ENCODE results near the gene VSTM4. TPM values are rescaled to one million over a fixed set of nuclear protein-coding genes. Genes with fewer than 3 reads are reported as not detected.

The VSTM4 gene
- total and polyA plus RNA-seq, 9 of the 15 experiments (the other 6 are each of a cell fraction or from before 2014, with no cell fraction given), result 1.0 to 7.9 (median 3.0) TPM

DNA sequence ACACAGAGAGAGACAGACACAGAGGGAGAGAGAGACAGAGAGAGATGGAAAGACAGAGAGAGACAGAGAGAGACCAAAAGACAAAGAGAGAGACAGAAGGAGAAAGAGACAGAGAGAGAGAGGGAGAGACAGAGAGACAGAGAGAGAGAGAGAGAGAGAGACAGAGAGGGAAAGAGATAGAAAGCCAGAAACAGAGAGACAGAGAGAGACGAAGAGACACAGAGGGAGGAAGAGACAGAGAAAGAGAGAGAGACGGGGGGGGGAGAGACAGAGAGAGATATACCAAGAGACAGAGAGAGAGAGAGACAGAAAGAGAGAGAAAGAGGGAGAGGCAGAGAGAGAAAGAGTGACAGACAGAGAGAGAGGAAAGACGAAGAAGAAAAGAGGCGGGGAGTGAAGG is 10.2 kb downstream of the VSTM4 start (continued):
- no peak for TF ChIP-seq ZNF133 (CRISPR knock-in tag; IDR thresholded peaks at IDR 0.05)
- TF ChIP-seq, protein P1, sequence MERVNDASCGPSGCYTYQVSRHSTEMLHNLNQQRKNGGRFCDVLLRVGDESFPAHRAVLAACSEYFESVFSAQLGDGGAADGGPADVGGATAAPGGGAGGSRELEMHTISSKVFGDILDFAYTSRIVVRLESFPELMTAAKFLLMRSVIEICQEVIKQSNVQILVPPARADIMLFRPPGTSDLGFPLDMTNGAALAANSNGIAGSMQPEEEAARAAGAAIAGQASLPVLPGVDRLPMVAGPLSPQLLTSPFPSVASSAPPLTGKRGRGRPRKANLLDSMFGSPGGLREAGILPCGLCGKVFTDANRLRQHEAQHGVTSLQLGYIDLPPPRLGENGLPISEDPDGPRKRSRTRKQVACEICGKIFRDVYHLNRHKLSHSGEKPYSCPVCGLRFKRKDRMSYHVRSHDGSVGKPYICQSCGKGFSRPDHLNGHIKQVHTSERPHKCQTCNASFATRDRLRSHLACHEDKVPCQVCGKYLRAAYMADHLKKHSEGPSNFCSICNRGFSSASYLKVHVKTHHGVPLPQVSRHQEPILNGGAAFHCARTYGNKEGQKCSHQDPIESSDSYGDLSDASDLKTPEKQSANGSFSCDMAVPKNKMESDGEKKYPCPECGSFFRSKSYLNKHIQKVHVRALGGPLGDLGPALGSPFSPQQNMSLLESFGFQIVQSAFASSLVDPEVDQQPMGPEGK (CRISPR knock-in tag; IDR thresholded peaks at IDR 0.05; ENCODE audit: borderline replicate concordance), result no peak
- TF ChIP-seq ZNF699 (CRISPR knock-in tag; IDR thresholded peaks at IDR 0.05; ENCODE audit: insufficient replicate concordance), result no peak
- TF ChIP-seq GATAD2A (IDR thresholded peaks at IDR 0.05), result peak; percentile 28; the same call in 1 of the 2 replicates
- TF ChIP-seq, protein P2, sequence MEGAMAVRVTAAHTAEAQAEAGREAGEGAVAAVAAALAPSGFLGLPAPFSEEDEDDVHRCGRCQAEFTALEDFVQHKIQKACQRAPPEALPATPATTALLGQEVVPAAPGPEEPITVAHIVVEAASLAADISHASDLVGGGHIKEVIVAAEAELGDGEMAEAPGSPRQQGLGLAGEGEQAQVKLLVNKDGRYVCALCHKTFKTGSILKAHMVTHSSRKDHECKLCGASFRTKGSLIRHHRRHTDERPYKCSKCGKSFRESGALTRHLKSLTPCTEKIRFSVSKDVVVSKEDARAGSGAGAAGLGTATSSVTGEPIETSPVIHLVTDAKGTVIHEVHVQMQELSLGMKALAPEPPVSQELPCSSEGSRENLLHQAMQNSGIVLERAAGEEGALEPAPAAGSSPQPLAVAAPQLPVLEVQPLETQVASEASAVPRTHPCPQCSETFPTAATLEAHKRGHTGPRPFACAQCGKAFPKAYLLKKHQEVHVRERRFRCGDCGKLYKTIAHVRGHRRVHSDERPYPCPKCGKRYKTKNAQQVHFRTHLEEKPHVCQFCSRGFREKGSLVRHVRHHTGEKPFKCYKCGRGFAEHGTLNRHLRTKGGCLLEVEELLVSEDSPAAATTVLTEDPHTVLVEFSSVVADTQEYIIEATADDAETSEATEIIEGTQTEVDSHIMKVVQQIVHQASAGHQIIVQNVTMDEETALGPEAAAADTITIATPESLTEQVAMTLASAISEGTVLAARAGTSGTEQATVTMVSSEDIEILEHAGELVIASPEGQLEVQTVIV (CRISPR knock-in tag; IDR thresholded peaks at IDR 0.05; ENCODE audit: borderline replicate concordance), result no peak
- no peak for TF ChIP-seq LCOR (CRISPR knock-in tag; IDR thresholded peaks at IDR 0.05)
- 0 out of 2 replicates have a peak, but pooled peaks have one; percentile 1 for TF ChIP-seq PHB2 (IDR thresholded peaks at IDR 0.05; ENCODE audit: low read depth)
- no peak for TF ChIP-seq MAZ (CRISPR knock-in tag; conservative IDR thresholded peaks at IDR 0.05 in 1 of 2, IDR thresholded peaks at IDR 0.05 in 1 of 2)
- TF ChIP-seq ZNF263 (CRISPR knock-in tag; IDR thresholded peaks at IDR 0.05; ENCODE audit: borderline replicate concordance), result no peak
- no peak for TF ChIP-seq PHF21A (IDR thresholded peaks at IDR 0.05; ENCODE audit: borderline replicate concordance, low read depth)
- TF ChIP-seq HMG20B (CRISPR knock-in tag; IDR thresholded peaks at IDR 0.05), result no peak
- no peak for TF ChIP-seq ZNF444 (CRISPR knock-in tag; IDR thresholded peaks at IDR 0.05)
- TF ChIP-seq NBN (IDR thresholded peaks at IDR 0.05; ENCODE audit: low read depth), result no peak
- no peak for TF ChIP-seq BMI1 (IDR thresholded peaks at IDR 0.05; ENCODE audit: low read length)
- TF ChIP-seq NCOR1 (IDR thresholded peaks at IDR 0.05), result no peak
- TF ChIP-seq IFI16 (CRISPR knock-in tag; IDR thresholded peaks at IDR 0.05), result no peak
- TF ChIP-seq, protein P3, sequence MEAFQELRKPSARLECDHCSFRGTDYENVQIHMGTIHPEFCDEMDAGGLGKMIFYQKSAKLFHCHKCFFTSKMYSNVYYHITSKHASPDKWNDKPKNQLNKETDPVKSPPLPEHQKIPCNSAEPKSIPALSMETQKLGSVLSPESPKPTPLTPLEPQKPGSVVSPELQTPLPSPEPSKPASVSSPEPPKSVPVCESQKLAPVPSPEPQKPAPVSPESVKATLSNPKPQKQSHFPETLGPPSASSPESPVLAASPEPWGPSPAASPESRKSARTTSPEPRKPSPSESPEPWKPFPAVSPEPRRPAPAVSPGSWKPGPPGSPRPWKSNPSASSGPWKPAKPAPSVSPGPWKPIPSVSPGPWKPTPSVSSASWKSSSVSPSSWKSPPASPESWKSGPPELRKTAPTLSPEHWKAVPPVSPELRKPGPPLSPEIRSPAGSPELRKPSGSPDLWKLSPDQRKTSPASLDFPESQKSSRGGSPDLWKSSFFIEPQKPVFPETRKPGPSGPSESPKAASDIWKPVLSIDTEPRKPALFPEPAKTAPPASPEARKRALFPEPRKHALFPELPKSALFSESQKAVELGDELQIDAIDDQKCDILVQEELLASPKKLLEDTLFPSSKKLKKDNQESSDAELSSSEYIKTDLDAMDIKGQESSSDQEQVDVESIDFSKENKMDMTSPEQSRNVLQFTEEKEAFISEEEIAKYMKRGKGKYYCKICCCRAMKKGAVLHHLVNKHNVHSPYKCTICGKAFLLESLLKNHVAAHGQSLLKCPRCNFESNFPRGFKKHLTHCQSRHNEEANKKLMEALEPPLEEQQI (IDR thresholded peaks at IDR 0.05), result no peak
- TF ChIP-seq, protein P4, sequence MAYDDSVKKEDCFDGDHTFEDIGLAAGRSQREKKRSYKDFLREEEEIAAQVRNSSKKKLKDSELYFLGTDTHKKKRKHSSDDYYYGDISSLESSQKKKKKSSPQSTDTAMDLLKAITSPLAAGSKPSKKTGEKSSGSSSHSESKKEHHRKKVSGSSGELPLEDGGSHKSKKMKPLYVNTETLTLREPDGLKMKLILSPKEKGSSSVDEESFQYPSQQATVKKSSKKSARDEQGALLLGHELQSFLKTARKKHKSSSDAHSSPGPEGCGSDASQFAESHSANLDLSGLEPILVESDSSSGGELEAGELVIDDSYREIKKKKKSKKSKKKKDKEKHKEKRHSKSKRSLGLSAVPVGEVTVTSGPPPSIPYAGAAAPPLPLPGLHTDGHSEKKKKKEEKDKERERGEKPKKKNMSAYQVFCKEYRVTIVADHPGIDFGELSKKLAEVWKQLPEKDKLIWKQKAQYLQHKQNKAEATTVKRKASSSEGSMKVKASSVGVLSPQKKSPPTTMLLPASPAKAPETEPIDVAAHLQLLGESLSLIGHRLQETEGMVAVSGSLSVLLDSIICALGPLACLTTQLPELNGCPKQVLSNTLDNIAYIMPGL (CRISPR knock-in tag; IDR thresholded peaks at IDR 0.05), result no peak
- TF ChIP-seq, protein P5, sequence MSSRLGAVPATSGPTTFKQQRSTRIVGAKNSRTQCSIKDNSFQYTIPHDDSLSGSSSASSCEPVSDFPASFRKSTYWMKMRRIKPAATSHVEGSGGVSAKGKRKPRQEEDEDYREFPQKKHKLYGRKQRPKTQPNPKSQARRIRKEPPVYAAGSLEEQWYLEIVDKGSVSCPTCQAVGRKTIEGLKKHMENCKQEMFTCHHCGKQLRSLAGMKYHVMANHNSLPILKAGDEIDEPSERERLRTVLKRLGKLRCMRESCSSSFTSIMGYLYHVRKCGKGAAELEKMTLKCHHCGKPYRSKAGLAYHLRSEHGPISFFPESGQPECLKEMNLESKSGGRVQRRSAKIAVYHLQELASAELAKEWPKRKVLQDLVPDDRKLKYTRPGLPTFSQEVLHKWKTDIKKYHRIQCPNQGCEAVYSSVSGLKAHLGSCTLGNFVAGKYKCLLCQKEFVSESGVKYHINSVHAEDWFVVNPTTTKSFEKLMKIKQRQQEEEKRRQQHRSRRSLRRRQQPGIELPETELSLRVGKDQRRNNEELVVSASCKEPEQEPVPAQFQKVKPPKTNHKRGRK (tag; IDR thresholded peaks at IDR 0.05), result peak; percentile 68
